ENCODE data around the gene TPRKB.

DNA sequence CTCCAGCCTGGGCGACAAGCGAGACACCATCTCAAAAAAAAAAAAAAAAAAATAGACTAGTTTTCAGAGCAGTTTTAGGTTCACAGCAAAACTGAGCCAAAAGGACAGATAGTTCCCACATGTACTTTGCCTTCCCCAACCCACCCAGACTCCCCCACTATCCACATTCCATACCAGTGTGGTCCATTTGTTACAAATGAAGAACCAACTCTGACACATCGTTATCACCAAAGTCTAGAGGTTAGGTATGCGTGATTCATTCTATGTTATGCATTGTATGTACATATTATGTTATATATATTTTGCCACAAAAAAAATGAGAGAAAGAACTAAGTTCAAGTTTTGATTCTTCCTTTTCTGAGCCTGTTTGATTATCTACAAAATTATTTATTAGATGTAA is 39.2 kb upstream of the TPRKB start:
- TF ChIP-seq, protein P1, sequence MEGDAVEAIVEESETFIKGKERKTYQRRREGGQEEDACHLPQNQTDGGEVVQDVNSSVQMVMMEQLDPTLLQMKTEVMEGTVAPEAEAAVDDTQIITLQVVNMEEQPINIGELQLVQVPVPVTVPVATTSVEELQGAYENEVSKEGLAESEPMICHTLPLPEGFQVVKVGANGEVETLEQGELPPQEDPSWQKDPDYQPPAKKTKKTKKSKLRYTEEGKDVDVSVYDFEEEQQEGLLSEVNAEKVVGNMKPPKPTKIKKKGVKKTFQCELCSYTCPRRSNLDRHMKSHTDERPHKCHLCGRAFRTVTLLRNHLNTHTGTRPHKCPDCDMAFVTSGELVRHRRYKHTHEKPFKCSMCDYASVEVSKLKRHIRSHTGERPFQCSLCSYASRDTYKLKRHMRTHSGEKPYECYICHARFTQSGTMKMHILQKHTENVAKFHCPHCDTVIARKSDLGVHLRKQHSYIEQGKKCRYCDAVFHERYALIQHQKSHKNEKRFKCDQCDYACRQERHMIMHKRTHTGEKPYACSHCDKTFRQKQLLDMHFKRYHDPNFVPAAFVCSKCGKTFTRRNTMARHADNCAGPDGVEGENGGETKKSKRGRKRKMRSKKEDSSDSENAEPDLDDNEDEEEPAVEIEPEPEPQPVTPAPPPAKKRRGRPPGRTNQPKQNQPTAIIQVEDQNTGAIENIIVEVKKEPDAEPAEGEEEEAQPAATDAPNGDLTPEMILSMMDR (optimal IDR thresholded peaks at IDR 0.05 in 1 of 3, IDR thresholded peaks at IDR 0.05 in 1 of 3, conservative IDR thresholded peaks at IDR 0.05 in 1 of 3; ENCODE audit: extremely low read depth in 1 of 3, insufficient read depth in 2 of 3, low read length in 3 of 3), result no peak
- TF ChIP-seq EZH2 (IDR thresholded peaks at IDR 0.05; ENCODE audit: low read length), result no peak
